ENCODE results near the gene BAG5. TPM values are rescaled to one million over a fixed set of nuclear protein-coding genes. Genes with fewer than 3 reads are reported as not detected.

Gene BAG5
- total and polyA plus RNA-seq, 2 of the 4 experiments (the other 2 are of a cell fraction): 6.7 to 22.2 TPM

DNA sequence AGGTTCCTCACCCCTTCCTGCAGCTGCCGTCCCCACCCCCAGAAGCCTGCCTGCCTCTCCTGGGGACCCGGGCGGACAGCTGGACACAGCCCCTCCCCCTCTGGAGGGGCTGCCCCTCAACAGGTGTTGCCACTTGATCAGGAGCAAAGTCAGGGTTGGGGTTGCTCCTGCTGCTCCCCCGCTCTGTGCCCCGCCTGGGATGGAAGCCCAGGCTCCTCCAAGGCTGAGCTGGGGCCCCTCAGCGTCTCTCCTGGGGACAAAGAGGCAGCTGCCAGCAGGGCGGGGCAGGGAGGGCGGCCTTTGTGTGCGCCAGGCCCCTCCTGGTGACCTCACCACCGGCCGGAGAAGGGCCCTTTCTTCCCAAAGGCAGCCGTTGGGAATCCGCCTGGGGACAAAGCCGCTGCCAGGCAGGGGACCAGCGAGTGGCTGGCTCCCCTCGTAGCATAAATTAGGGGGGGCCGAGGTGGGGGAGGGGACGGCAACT is 19.8 kb downstream of the BAG5 start:
- Histone ChIP-seq H3K4me1 (ENCODE audit: control insufficient read depth, insufficient read depth, low read length) (peaks cover 23% of the 10 kb centered on the region), H4K91ac (ENCODE audit: insufficient read depth, low read depth, low read length) (peak overlapping the region; percentile 19; the same call in 1 of the 2 replicates), H3K36me3 (ENCODE audit: control insufficient read depth, insufficient read depth, low read length) (no peaks in the 10 kb centered on the region), H3K18ac (ENCODE audit: low read depth, low read length) (no peak overlapping the region), H3K9ac (ENCODE audit: low read depth, low read length) (no peak overlapping the region), H2AK9ac (replicated peaks; ENCODE audit: low read depth, low read length, poor library complexity) (peak overlapping the region; percentile 94), H2BK20ac (ENCODE audit: low read depth, low read length) (no peak overlapping the region), H3K23ac (ENCODE audit: low read depth, low read length) (no peak overlapping the region), H2BK120ac (ENCODE audit: low read depth, low read length) (peak overlapping the region; percentile 41), H2AK5ac (ENCODE audit: low read depth, low read length) (peak overlapping the region; percentile 43; the same call in 1 of the 2 replicates), H3K56ac (ENCODE audit: extremely low read depth, insufficient read depth, low read length) (no peak overlapping the region), H3K79me1 (ENCODE audit: low read depth in 1 of 2, low read length in 2 of 2) (no peaks in the 10 kb centered on the region; a peak in 1 of 4 replicates), H3K4me2 (ENCODE audit: low read depth, low read length) (no peak overlapping the region), H4K5ac (ENCODE audit: low read depth, low read length) (no peak overlapping the region), H3K4ac (ENCODE audit: low read depth, low read length) (peak overlapping the region; percentile 77; the same call in 1 of the 2 replicates), H4K8ac (ENCODE audit: low read depth in 2 of 2, low read length in 2 of 2) (no peak overlapping the region; a peak in 2 of 4 replicates), H3K27me3 (ENCODE audit: control insufficient read depth, insufficient read depth, low read length) (no peaks in the 10 kb centered on the region), H2BK5ac (ENCODE audit: low read depth, low read length, poor library complexity, severe bottlenecking) (peak overlapping the region; percentile 11), H4K20me1 (ENCODE audit: insufficient read depth, low read length) (peaks cover 8% of the 10 kb centered on the region; the same call in 1 of the 2 replicates), H2AFZ (replicated peaks; ENCODE audit: low read length, poor library complexity) (peak overlapping the region; percentile 82), H3K27ac (ENCODE audit: insufficient read depth, low read length) (no peak overlapping the region), H3K9me3 (ENCODE audit: control insufficient read depth, insufficient read depth, low read length) (no peaks in the 10 kb centered on the region), H3K4me3 (ENCODE audit: insufficient read depth, low read depth, low read length) (no peak overlapping the region), H2BK15ac (ENCODE audit: low read depth, low read length) (no peak overlapping the region), H3K9me1 (ENCODE audit: insufficient read depth, low read length) (no peaks in the 10 kb centered on the region), H3K14ac (replicated peaks; ENCODE audit: low read depth, low read length) (no peak overlapping the region)
- intact Hi-C loops (cut with micrococcal nuclease): no loop called here
- no peak for DNase-seq
- 32% methylated on average over 4 of the region's 18 CpGs; no CpG with 5 or more reads in 1 of the 2 experiments for WGBS, 2 experiments (ENCODE audit: extremely low coverage in 2 of 2, insufficient read length in 1 of 2)
- ChIA-PET POLR2A (ENCODE audit: unreplicated experiment) (no interaction called here), CTCF (no interaction called here)
- TF ChIP-seq RAD21 (IDR thresholded peaks at IDR 0.05; ENCODE audit: low read length) (no peak), RCOR1 (IDR thresholded peaks at IDR 0.05; ENCODE audit: insufficient replicate concordance, low read length) (no peak)
- dilution Hi-C loops (cut with HindIII; ENCODE audit: low sequenced_read_pairs, unreplicated experiment): no loop called here
- no peak for ATAC-seq (ENCODE audit: low read depth)
- BruUV-seq (replicated peaks): no TSS peak
- in situ Hi-C loops (cut with MboI; ENCODE audit: low sequenced_read_pairs): no loop called here
